Transverse colon (tissue), 4 donors: ENCODE results near the gene CLEC20A.

Source experiments
- CTCF ChIP-seq, 5 experiments: fragments of 200-600 bp in 3 of 5; fragments of 450-650 bp in 2 of 5; sonication (generic) in 3 of 5; IDR thresholded peaks; 1 replicate in 2 of 5; 2 replicates in 3 of 5; pipeline ENCODE4 v1.5.1; 2016 to 2017; ENCODE audit warnings: antibody characterized with exemption in 5 of 5, inconsistent platforms in 3 of 5, mild to moderate bottlenecking in 2 of 5, moderate library complexity in 1 of 5
- EP300 ChIP-seq: sonication (generic); formaldehyde crosslinking; IDR thresholded peaks from one replicate; pipeline ENCODE4 v1.6.1; 2017; ENCODE audit warnings: antibody characterized with exemption, low read depth
- POLR2A ChIP-seq: fragments of 450-650 bp; IDR thresholded peaks from one replicate; pipeline ENCODE4 v1.6.1; 2016; ENCODE audit warnings: antibody characterized with exemption, mild to moderate bottlenecking, moderate library complexity
- POLR2AphosphoS5 ChIP-seq, 3 donors: sonication (generic); formaldehyde crosslinking; IDR thresholded peaks; one replicate each; pipeline ENCODE4 v1.6.1; 2016; ENCODE audit warnings: antibody characterized with exemption in 3 of 3

DNA sequence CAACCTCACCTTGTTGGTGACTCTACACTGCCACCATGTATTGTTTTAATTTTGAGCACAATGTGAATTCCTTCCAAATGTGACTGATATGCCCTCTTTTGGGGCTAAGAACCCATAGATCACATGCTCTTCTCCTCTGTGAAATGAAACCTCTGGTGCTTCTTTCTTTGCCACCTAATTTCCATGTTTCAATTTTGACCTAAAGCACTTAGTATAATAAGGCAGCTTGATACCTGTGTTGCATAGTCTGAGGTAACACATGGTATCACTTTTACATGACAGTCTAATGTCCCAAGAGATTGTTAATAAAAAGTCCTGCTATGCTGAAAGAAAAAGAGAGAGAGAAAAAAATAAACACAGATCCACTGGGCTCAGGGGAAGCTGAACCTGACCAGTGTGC lies 24.2 kb downstream of the CLEC20A start:
- TF ChIP-seq CTCF (IDR thresholded peaks at IDR 0.05) (no peak), POLR2AphosphoS5 (IDR thresholded peaks at IDR 0.05) (no peak), POLR2A (no peak), EP300 (no peak)
